Measurements from ENCODE around the gene CDHR1. TPM values are rescaled to one million over a fixed set of nuclear protein-coding genes. Genes with fewer than 3 reads are reported as not detected.
"Not testable (repeated sequence)": the region's sequence is repeated elsewhere in the genome, so short reads cannot be mapped to it uniquely, and the experiment has no call there.

The CDHR1 gene
- polyA plus RNA-seq, 3 donors from 2014 or later = 0.27 to 5.9 (median 4.1) TPM

GRCh38 chr10:84178160-84178609 is 16.2 kb upstream of the CDHR1 start:
- Mint-ChIP-seq H3K27ac (no peak overlapping the region), H3K4me3 (no peak overlapping the region), H3K9me3 (no peaks in the 10 kb centered on the region), H3K4me1 (peaks cover 9 to 14% of the 10 kb centered on the region in 2 donors), H3K36me3 (no peaks in the 10 kb centered on the region), H3K27me3 (ENCODE audit: low read depth in 3 of 3) (peaks cover 1 to 2% (median 2%) of the 10 kb centered on the region in 3 donors)
- no peak for DNase-seq

DNA sequence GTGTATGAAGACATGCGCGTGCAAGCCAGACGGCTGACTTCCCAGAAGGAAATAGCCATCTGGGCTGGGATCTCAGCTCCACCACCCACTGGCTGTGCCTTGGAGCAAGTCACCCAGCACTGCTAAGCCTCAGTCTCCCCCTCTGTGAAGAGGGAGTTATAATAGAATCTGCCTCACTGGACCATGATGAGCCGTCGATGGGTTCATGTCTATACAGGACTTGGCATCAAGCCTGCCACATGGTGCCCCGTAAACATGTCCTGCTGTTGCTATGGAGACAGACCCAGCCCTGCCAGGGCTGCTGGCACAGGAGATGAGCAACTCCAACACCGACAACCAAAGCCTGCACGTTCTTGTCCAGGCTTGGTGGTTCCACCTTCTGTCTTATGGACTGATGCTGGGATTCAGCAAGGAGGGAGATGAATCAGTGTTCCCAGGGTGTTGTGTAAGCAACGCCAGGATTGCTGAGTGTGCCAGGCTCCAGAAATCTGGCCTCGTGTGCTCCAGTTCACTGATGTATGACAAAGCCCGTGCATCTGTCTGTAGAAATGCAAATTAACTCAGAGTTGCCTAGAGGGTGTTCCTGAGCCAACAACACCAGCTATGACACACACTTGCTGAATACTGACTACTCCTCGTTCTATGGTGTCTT is 15.2 kb upstream of the CDHR1 start:
- H3K4me1 Mint-ChIP-seq = peaks cover 6 to 11% of the 10 kb centered on the region in 2 donors
- DNase-seq = peak; percentile 32 to 61 (median 32)
- no peaks in the 10 kb centered on the region for H3K36me3 Mint-ChIP-seq
- no peak overlapping the region for H3K27ac Mint-ChIP-seq
- peaks cover 0 to 2% (median 2%) of the 10 kb centered on the region in 3 donors for H3K27me3 Mint-ChIP-seq (ENCODE audit: low read depth in 3 of 3)
- H3K4me3 Mint-ChIP-seq = no peak overlapping the region
- H3K9me3 Mint-ChIP-seq = no peaks in the 10 kb centered on the region

GRCh38 chr10:84180386-84180785 is 14.0 kb upstream of the CDHR1 start:
- not testable (repeated sequence) for H3K4me3 Mint-ChIP-seq

DNA sequence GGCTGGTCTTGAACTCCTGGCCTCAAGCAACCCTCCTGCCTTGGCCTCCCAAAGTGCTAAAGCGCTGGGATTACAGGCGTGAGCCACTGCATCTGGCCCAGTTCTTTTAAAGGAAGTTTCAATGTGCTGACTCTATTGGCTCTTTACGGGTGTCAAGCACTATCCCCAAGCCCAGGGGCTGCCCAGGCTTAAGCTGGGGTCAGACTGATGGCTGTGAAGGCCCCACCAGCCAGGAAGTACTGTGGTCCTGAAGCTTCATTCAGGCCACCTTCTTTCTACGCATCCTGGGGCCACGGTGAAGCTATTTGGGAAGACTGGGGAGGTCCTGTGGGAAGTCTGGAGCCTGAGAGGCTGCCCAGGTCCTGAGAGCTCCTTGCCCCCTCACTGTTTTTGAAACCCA is 12.7 kb upstream of the CDHR1 start:
- Mint-ChIP-seq H3K9me3 (no peaks in the 10 kb centered on the region), H3K4me1 (peaks cover 8 to 10% of the 10 kb centered on the region in 2 donors), H3K27me3 (ENCODE audit: low read depth in 3 of 3) (peaks cover 0 to 2% (median 0%) of the 10 kb centered on the region in 3 donors), H3K36me3 (no peaks in the 10 kb centered on the region), H3K27ac (peak overlapping the region in 1 of 6 donors; percentile 1), H3K4me3 (no peak overlapping the region)
- no peak for DNase-seq

More at GRCh38 chr10:84180386-84180785, 14.0 kb upstream of the CDHR1 start:
- not testable (repeated sequence) for H3K27ac Mint-ChIP-seq; H3K36me3 Mint-ChIP-seq; H3K9me3 Mint-ChIP-seq; H3K27me3 Mint-ChIP-seq (ENCODE audit: low read depth in 3 of 3); DNase-seq
- H3K4me1 Mint-ChIP-seq = peaks cover 8 to 12% of the 10 kb centered on the region in 2 donors

- no peak for DNase-seq
- H3K27me3 Mint-ChIP-seq (ENCODE audit: low read depth in 3 of 3) = peaks cover 0 to 5% (median 2%) of the 10 kb centered on the region in 3 donors
- H3K9me3 Mint-ChIP-seq = no peaks in the 10 kb centered on the region
- H3K4me3 Mint-ChIP-seq = no peak overlapping the region
- no peaks in the 10 kb centered on the region for H3K36me3 Mint-ChIP-seq
- H3K4me1 Mint-ChIP-seq = peaks cover 8 to 10% of the 10 kb centered on the region in 2 donors
- H3K27ac Mint-ChIP-seq = peak overlapping the region in 2 of 6 donors; percentile 33 to 36
Observed at GRCh38 chr10:84184517-84184916, 9.8 kb upstream of the CDHR1 start.

DNA sequence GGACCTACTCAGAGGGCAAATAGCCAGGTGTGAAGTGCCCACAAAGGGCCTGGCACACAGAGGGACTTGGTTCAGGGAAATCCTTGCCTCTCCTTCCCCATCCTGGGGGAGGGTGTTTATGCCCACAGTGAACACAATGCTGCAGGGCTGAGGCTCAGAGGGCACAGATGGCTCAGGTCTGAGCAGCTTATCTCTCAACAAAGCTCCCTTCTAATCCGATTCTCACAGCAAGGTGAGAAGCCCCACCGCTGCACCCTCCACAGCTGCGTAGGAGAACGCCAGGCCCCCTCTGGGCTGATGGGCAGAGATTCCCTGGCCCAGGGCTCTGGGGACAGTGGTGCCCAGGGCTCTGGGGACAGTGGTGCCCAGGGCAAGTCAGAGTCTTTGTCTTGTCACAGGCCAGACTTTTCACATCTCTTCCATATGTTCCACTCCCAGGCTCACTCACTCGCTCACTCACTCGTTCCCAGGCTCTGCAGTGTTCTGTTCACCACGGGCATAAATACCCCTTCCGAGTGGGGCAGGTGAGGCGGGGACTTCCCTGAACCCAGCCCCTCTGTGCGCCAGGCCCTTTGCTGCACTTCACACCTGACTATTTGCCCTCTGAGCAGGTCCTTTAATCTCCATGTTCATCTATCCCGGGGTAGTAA is 8.7 kb upstream of the CDHR1 start:
- Mint-ChIP-seq H3K4me1 (peaks cover 12 to 16% of the 10 kb centered on the region in 2 donors), H3K27me3 (ENCODE audit: low read depth in 3 of 3) (peaks cover 0 to 8% (median 2%) of the 10 kb centered on the region in 3 donors), H3K27ac (no peak overlapping the region), H3K4me3 (no peak overlapping the region), H3K36me3 (no peaks in the 10 kb centered on the region), H3K9me3 (no peaks in the 10 kb centered on the region)
- no peak for DNase-seq

DNA sequence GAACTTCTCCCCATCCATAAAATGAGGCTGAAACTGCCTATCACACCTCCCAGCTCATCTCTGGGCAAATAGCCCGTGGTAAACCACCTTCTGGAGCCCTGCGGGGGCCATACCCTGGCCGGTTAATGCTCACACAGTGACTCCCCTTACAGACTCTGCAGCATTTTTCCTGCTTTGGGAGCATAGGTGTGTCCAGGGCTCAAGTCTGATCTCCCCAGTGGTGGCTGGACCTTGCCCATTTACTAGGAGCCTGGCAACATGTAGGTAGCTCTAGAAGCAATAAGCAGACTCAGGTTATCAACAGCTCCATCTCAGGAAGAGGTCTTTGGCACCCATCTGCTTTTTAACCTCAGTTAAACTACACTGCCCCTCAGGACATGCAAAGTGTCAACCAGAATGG is 5.5 kb upstream of the CDHR1 start:
- peak in 2 of 3 donors; percentile 18 to 23 for DNase-seq
- Mint-ChIP-seq H3K9me3 (no peaks in the 10 kb centered on the region), H3K4me1 (peaks cover 26 to 31% of the 10 kb centered on the region in 2 donors)

DNA sequence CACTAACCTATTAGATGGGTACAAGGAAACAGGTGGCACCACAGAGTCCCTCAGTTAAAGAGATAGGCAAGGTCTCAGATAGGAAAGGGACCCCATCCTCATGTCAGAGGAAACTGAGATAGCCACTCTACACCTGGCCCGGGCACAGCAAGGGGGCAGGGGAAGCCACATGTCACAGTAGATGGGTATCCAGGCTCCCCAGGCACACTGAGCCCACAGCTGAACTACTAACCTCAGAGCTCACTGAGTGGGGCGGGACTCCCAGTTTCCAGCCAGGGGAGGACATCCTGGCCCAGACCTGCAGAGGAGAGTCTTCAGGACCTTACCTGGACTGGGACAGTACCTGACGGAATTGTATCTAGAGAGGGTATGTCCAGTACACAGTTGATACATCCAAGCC is 3.7 kb upstream of the CDHR1 start:
- Mint-ChIP-seq H3K27me3 (ENCODE audit: low read depth in 3 of 3) (peaks cover 0 to 15% (median 2%) of the 10 kb centered on the region in 3 donors), H3K27ac (no peak overlapping the region), H3K9me3 (no peaks in the 10 kb centered on the region), H3K36me3 (no peaks in the 10 kb centered on the region), H3K4me1 (peaks cover 25 to 35% of the 10 kb centered on the region in 2 donors), H3K4me3 (no peak overlapping the region)
- no peak for DNase-seq

More for the DNA sequence above, 5.5 kb upstream of the CDHR1 start:
- Mint-ChIP-seq H3K4me3 (peak overlapping the region in 4 of 5 donors; percentile 27 to 63 (median 36)), H3K27me3 (ENCODE audit: low read depth in 3 of 3) (peaks cover 0 to 15% (median 2%) of the 10 kb centered on the region in 3 donors), H3K27ac (peak overlapping the region in 1 of 6 donors; percentile 80), H3K36me3 (no peaks in the 10 kb centered on the region)

DNA sequence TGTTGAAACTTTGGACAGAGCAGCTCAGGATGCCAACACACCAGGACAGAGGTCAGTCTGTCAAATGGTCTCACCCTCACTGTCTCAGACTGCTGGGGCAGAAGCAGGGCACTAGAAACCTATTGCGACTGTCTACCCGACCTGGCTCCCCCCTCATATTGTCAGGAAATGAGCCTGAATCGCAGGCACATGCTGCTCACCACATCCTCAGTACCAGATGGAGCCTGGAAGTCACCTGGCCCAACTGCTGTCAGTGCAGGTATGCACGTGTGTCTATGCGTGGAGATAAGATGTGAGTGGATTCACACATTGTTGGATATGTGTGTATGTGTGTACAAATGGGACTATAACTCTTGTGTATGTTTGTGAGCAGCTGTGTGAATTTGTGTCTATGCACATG is 3.2 kb upstream of the CDHR1 start:
- DNase-seq = peak in 1 of 3 donors; percentile 13
- H3K4me1 Mint-ChIP-seq = peaks cover 28 to 39% of the 10 kb centered on the region in 2 donors
- peaks cover 2 to 17% (median 2%) of the 10 kb centered on the region in 3 donors for H3K27me3 Mint-ChIP-seq (ENCODE audit: low read depth in 3 of 3)
- H3K9me3 Mint-ChIP-seq = no peaks in the 10 kb centered on the region
- peak overlapping the region in 3 of 6 donors; percentile 2 to 13 (median 5) for H3K27ac Mint-ChIP-seq
- no peaks in the 10 kb centered on the region for H3K36me3 Mint-ChIP-seq
- peak overlapping the region in 2 of 5 donors; percentile 0 to 16 for H3K4me3 Mint-ChIP-seq

DNA sequence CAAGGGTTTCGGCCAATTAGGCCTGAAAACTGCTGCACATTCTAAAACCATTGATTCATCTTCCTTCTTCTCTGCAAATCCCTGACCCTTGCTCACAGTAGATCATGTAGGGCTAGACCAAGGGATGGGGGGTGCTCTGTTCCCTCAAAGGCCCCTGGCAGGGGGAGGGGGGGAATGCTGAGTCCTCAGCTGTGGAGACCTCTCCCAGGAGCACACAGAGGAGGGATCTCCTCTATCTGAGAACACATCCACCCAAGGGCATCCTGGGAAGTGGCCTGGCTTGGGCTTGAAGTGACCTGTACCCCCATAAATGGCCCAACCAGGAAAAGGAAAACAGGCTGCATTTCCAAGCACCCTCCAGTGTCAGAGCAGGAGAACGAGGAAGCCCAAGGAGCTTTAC is 1.0 kb upstream of the CDHR1 start:
- no peak for DNase-seq
- Mint-ChIP-seq H3K27ac (peak overlapping the region in 1 of 6 donors; percentile 10), H3K9me3 (no peaks in the 10 kb centered on the region), H3K4me1 (peaks cover 28 to 44% of the 10 kb centered on the region in 2 donors), H3K36me3 (peaks cover 0 to 3% (median 2%) of the 10 kb centered on the region in 3 donors), H3K27me3 (ENCODE audit: low read depth in 3 of 3) (peaks cover 2 to 19% (median 2%) of the 10 kb centered on the region in 3 donors), H3K4me3 (peak overlapping the region; percentile 36 to 77 (median 48))

- Mint-ChIP-seq H3K27ac (peak overlapping the region in 2 of 6 donors; percentile 62 to 70), H3K36me3 (peaks cover 0 to 7% (median 6%) of the 10 kb centered on the region in 3 donors), H3K27me3 (ENCODE audit: low read depth in 3 of 3) (peaks cover 2 to 17% (median 2%) of the 10 kb centered on the region in 3 donors), H3K9me3 (no peaks in the 10 kb centered on the region), H3K4me3 (peak overlapping the region; percentile 77 to 80 (median 77)), H3K4me1 (peaks cover 28 to 44% of the 10 kb centered on the region in 2 donors)
- DNase-seq = no peak
Observed at GRCh38 chr10:84193846-84194423, 402 bp upstream of the CDHR1 start.

DNA sequence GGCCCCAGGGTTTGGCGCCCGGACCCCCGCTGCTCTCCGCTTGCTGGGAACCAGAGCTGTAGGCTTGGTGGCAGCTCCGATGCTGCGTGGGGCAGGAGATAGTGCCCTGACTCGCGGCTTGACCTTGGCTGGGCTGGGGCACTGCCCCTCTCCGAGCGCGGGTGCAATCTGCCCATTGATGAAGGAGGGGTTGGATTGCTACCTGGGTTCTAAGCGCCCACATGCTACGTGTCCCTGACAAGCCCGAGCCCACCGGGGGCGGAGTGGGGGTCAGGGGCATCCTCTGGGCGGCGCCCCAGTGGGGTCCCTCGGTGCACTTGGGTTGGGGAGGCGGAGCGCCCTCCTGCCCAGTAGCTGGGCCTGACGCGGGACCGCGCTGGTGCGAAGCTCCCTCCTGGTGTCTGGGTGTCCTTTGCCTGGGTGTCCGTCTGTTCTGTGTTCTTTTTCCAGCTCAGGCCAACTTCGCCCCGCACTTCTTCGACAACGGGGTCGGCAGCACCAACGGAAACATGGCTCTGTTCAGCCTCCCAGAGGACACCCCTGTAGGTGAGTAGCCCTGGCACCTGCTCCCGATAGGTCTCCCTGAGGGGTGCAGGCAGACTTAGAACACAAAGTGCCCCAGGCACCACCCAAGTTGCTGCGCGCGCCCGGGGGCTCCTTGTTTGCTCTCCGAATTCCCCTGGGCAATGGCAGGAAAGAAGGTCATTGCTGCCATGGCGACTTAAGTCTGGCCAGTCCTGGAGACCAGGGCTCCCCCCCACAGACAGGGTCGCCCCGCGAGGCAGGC is 900 bp downstream of the CDHR1 start:
- peaks cover 28 to 42% of the 10 kb centered on the region in 2 donors for H3K4me1 Mint-ChIP-seq
- no peak overlapping the region for H3K27ac Mint-ChIP-seq
- DNase-seq = no peak
- no peaks in the 10 kb centered on the region for H3K9me3 Mint-ChIP-seq
- peak overlapping the region; percentile 77 to 80 (median 77) for H3K4me3 Mint-ChIP-seq
- peaks cover 0 to 11% (median 6%) of the 10 kb centered on the region in 3 donors for H3K36me3 Mint-ChIP-seq
- peaks cover 2 to 17% (median 2%) of the 10 kb centered on the region in 3 donors for H3K27me3 Mint-ChIP-seq (ENCODE audit: low read depth in 3 of 3)

DNA sequence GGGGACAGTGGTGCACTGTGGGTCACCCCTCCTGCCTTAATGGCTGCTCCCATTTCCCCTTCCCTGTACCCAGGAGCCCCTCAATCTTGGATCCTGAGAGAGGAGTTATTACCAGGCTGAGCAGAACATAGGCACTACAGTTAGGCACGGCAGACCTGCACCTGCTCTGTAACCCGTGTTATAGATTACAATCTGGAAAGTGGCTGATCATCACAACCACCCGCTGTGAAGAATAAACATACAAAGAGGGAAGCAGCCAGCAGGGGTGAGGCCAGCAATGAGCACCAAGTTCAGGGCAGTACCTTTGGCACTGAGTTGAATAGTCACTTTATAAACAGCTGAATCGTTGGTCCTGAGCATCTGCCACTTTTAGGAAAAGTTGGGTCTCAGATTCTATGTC is 1.7 kb downstream of the CDHR1 start:
- peak overlapping the region in 3 of 5 donors; percentile 77 to 79 (median 77) for H3K4me3 Mint-ChIP-seq
- H3K9me3 Mint-ChIP-seq = no peaks in the 10 kb centered on the region
- H3K36me3 Mint-ChIP-seq = peaks cover 0 to 13% (median 6%) of the 10 kb centered on the region in 3 donors
- H3K27me3 Mint-ChIP-seq (ENCODE audit: low read depth in 3 of 3) = peaks cover 2 to 14% (median 2%) of the 10 kb centered on the region in 3 donors
- no peak for DNase-seq
- peak overlapping the region in 1 of 6 donors; percentile 36 for H3K27ac Mint-ChIP-seq
- peaks cover 20 to 34% of the 10 kb centered on the region in 2 donors for H3K4me1 Mint-ChIP-seq

Data from immature natural killer cell (primary cell).